Measurements from ENCODE around the gene USP3. TPM values are rescaled to one million over a fixed set of nuclear protein-coding genes. Genes with fewer than 3 reads are reported as not detected.
"Not testable (repeated sequence)": the region's sequence is repeated elsewhere in the genome, so short reads cannot be mapped to it uniquely, and the experiment has no call there.

The USP3 gene
- total RNA-seq, 1 donor from 2014 or later = 13.7 TPM

DNA sequence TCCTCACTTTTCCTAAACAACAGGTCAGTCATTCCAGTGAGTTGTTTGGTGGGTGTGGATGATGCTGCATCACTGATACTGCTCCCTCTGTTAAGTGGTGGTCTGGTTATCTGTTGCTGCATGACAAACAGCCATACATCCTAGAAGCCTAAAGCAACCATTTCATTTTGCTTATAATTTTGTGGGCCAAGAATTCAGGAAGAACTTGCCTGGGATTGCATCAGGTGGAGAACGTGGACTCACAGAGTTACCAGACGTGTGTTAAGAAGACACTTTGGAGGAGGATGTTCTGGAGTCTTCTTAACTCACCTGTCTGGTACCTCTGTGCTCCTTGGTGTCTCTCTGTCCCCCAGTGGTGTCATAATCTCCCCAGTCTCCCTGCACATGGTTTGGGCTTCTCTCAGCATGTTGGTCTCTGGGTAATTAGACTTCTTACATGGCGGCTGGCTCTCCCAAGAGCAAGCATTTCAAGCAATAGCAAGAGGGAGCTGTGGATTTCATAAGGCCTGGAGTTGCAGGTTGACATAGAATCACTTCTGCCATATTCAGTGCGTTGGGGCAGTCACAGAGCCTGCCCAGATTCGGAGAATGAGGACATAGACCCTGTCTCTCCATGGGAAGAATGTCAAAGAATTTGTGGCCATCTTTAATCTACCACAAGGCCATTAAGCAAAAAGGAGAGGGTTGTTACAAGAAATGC, 20.1 kb downstream of the USP3 start:
- DNase-seq (ENCODE audit: missing footprints) (no peak), ATAC-seq (no peak)
- intact Hi-C loops (cut with DNase I) = no loop called here

DNA sequence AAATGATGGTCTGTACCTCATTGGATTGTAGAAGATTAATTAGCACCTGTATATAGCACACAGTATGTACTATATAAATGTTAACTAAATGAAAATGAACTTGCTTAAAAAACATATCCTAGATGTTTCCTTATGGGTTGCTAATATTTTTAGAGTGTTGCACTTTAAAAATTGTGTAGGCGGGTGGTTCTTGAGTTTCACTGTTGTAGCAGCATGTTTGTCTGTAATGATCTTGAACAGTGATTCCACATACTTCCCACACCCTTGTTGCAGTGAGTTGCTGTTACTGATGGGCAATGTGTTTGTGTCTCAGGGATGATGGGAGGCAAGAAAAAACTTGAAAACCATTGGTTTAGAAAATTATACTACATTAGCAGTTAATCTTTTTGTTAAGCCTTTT, 22.0 kb downstream of the USP3 start:
- ATAC-seq (no peak), DNase-seq (ENCODE audit: missing footprints) (no peak)
- intact Hi-C loops (cut with DNase I) = no loop called here

DNA sequence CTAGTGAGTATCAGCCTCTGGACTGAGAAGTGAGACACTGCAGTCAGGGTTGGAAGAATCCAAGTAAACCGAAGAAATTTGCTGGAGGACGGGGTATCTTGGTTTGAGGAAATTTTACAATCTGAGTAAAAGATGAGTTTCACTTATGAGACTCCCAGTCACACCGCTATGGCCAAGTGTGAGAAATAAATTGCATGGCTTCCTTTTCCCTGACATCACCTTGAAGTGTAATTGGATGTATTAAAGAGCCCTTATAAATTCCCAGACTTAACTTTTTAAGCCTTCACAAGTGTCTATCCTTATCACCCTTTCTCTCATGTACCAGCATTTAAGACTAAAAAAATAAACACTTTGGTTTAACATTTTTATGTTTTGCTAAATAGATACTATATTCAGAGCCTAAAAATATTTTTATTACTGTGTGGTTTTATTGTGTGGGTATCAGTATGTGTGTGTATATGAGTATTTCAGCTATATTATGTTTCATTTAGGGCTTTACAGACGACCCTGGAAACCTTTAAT, 23.8 kb downstream of the USP3 start:
- intact Hi-C loops (cut with DNase I) = no loop called here
- ATAC-seq (no peak), DNase-seq (ENCODE audit: missing footprints) (no peak)

DNA sequence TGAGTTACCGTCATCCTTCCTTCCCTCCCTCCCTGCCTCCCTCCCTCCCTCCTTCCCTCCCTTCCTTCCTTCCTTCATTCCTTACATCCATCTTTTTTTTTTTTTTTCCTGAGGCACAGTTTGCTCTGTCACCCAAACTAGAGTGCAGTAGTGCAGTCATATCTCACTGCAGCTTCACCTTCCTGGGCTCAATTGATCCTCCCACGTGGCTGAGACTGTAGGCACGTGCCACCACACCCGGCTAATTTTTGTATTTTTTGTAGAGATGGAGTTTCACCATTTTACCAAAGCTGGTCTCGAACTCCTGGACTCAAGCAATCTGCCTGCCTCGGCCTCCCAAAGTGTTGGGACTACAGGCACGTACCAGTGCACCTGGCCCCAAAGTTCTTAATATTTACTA, 25.8 kb downstream of the USP3 start:
- DNase-seq (ENCODE audit: missing footprints) (no peak), ATAC-seq (no peak)
- intact Hi-C loops (cut with DNase I) = no loop called here

DNA sequence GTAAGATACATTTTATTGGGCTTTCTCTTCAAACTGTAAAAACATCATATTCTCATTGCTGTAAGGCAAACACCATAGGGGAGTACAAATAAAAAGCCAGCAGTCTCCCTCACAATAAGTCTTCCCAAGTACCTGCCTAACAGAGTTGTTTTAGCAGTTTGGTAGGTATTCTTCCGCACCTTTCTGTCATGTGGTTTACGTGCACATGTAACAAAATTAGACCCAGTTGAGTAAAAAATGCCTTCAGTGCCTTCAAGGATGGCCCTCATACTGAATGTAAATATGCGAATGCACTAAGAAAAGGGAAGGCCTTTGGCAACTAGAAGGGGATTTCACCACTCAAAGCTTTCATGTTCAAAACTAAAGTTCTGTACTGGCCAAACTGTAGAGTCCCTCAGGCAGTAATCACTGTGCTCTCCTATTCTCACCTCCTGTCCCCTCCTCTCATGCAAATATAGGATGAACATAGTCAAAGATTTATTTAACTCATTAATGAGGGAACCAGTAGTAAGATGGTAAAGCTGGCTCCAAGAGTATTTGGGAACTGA, 26.4 kb downstream of the USP3 start:
- ATAC-seq (no peak), DNase-seq (ENCODE audit: missing footprints) (no peak)
- intact Hi-C loops (cut with DNase I) = no loop called here

DNA sequence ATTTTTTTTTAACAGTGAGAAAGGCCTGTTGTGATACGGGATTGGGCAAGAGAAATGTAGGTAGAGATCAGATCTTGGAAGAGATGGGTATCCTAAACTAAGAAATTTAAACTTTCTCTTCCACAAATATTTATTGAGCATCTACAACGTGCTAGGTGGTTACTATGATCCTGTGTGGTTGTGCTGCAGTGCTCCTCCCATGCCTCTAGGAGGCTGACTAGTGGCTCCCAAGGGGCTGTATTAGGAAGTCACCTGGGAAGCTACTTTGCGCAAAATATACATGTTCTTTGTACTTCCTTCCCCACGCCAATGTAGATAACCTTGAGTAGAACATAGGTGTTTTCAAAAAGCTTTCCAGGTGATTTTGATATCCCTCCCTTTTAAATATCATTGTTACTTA, 27.2 kb downstream of the USP3 start:
- ATAC-seq = no peak
- DNase-seq (ENCODE audit: missing footprints) = no peak
- intact Hi-C loops (cut with DNase I) = no loop called here

DNA sequence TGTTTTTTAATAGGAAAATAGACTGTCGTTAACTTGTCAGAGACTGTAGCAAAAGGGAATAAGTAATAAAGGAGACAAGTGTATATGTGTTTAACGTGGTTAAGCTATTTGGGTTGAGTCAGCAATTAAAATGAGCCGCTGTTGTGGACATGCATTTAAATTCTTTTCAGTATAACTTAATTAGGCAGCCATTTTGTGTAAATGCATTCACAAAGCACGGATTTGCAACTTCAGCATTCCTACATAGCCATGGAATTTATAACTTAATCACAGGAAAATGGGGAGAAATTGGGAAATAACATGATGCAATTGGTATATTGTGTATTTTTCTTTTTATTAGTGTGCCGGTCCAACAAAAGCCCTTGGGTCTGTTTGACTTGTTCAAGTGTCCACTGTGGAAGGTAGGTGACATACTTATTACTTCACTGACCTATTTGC, 27.9 kb downstream of the USP3 start:
- DNase-seq (ENCODE audit: missing footprints) (no peak), ATAC-seq (no peak)
- intact Hi-C loops (cut with DNase I) = no loop called here

DNA sequence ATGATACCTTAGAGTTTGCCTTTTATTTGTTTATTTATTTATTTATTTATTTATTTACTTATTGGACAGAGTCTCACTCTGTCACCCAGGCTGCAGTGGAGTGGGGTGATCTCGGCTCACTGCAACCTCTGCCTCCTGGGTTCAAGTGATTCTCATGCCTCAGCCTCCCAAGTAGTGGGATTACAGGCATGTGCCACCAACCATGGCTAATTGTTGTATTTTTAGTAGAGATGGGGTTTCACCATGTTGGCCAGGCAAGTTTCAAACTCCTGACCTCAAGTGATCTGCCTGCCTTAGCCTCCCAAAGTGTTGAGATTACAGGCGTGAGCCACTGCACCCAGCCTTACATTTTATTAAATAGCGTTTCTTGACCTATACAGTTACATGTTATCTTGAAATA, 30.5 kb downstream of the USP3 start:
- DNase-seq (ENCODE audit: missing footprints); intact Hi-C loops (cut with DNase I); ATAC-seq: not testable (repeated sequence)

DNA sequence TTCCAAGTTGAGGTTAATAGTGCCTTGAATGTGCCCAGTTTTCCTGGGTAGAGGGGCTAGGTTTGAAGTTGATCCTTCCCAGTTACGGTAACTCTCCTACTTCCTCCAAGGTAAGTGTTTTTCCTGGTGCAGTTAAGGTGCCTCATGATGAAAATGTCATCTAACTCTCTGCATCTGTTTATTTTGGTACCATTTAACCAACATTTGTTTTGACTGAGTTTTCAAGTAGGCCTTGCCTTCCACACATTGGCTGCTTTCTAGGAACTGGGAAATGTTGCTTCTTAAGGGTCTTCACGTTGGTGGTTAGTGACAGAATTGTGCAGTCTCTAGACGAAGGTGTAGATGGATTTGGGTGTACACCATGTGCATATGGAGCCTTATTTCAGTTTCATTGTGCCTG, 31.3 kb downstream of the USP3 start:
- no peak for DNase-seq (ENCODE audit: missing footprints)
- ATAC-seq = no peak
- intact Hi-C loops (cut with DNase I) = no loop called here

DNA sequence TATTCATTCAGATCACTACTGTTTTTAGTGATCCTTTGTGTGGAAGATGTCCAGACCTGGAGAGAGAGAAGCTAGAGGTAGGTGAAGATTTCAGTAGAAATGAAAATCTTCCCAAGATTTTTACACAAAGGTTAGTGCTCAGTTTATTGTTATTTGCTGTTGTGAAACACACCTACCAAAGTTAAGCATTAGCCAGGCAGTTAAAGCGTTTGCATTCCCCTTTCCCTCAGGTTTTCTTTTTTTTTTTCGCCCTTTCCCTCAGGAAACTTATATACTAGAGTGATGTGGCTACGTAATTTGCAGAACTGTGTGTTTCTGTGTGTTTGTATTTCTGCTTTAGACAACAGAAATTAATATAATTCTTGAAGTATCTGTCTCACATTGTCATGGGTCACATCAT, 34.5 kb downstream of the USP3 start:
- DNase-seq (ENCODE audit: missing footprints) = no peak
- intact Hi-C loops (cut with DNase I) = no loop called here
- no peak for ATAC-seq

DNA sequence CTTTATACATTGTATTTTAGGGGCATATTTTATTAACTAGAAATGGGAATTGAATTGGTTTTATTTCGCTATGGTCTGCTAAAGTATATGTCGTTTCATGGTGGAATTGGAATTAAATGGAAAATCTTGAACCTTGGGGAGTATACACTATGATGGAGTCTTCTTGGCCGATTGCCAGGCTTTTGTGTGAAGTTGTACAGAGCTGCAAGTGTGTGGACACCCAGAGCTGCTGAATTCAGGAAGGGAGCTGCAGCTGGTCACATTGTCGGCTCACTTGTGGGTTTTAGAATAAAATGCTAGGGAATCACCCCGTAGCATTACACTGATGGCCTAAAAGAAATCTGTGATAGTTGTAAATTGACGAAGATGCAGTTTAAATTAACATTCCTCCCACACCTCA, 35.1 kb downstream of the USP3 start:
- intact Hi-C loops (cut with DNase I) = no loop called here
- no peak for DNase-seq (ENCODE audit: missing footprints)
- no peak for ATAC-seq

DNA sequence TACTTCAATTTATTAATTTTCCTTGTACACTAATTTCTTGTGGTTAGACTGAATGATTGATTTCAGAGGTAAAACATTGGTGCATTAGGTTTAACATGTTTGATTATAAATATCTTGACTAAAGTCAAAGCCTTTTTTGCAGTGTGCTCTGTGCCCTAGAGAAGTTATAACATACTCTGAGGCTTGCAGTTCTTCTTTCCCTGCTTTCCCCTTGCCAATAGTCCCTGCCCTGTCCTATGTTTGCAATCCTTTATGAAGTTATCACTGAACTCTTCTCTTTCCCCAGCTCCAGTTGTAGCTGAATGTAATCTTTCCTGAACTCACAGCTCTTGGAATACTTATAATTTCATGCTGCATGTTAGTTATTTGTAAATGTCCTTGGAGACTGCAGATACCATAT, 35.6 kb downstream of the USP3 start:
- no peak for DNase-seq (ENCODE audit: missing footprints)
- intact Hi-C loops (cut with DNase I) = no loop called here
- no peak for ATAC-seq

DNA sequence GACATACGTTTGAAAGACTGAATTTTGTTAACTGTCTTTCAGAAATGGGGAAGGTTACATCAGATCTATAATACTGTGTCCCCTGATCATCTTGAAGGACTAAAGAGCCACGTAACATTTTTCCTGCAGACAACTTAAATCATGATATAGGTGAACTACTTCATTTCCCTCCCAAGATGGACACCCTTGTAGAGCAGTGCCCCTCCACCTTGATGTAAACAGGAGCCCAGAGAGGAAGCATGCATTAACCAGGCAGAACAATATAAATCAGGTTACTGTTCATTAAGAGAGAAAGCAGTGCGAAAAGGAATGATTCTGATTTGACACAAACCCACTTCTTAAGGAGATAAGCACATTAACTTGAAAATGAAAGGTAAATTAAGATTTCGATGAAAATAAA, 36.1 kb downstream of the USP3 start:
- DNase-seq (ENCODE audit: missing footprints) (no peak), ATAC-seq (no peak)
- intact Hi-C loops (cut with DNase I) = no loop called here

DNA sequence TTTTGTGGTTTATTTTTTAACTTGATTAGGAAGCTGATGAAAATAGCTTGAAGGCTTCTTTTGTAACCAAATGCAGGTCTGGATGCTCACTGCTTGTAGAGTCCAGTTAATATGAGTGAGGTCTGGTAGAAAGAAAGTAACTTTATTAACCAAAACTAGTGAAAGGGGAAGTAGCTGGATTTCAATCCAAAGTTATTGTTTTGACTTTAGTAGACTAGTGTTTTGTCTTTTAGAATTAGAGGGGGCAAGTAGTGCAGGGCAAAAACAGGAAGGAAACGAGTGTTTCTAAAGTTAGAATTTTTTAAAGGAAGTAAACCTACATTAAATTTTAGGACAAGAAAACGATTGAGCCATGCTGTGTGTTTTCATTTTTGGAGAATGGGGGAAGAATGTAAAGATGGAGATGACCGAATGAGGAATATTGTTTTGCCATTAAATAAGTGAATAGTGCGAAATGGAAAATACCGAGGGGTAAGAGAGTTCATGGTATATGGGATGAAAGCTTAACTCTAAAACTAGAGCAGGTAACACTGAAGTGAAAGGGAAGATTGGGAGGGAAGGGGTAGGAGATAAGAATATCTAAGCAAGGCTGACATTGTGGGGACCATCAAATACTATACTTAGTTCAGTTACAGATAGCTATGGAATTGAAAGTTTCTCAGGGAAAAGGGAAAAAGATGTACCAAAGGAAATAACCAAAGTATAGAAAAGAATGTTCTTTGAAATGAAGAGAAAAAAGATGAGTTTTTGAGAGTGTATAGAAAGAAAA, 40.0 kb downstream of the USP3 start:
- no peak for DNase-seq (ENCODE audit: missing footprints)
- intact Hi-C loops (cut with DNase I) = loop anchor here (5.0 kb wide), 1 partner anchor 37 kb away; no protein-coding TSS in a partner anchor
- no peak for ATAC-seq

DNA sequence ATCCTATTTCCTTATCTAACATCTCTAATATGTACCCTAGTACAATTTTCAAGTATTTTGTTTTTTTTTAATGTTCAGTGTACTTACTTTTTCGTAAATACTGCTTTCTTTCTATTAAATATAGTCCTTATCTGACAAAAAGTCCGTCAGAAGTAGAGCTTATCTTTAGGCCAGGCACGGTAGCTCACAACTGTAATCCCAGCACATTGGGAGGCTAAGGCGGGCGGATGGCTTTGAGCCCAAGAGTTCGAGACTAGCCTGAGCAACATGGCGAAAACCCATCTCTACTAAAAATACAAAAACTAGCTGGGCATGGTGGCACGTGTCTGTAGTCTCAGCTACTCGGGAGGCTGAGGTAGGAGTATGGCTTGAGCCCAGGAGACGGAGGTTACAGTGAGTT, 41.1 kb downstream of the USP3 start:
- DNase-seq (ENCODE audit: missing footprints) (no peak), ATAC-seq (no peak)
- intact Hi-C loops (cut with DNase I) = loop anchor here (5.0 kb wide), 1 partner anchor 38 kb away; no protein-coding TSS in a partner anchor

DNA sequence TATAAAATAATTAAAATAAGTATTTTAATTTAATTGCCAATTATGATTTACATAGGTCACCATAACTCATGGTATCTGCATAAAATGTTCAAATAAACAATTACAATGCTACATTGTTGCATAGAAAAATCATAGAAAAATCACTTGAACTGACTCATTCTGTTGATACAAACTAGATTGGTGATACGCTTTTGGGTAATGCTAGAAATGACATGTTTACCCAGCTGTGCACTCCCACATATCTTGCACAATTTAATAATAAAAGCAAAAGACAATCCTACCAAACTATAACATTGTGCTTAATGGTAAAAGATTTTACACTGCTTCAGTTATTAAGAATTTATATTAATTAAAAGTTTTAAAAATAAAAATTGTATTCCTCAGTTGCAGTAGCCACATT, 47.0 kb downstream of the USP3 start:
- ATAC-seq = no peak
- DNase-seq (ENCODE audit: missing footprints) = no peak
- intact Hi-C loops (cut with DNase I) = loop anchor here (5.0 kb wide), 1 partner anchor 34 kb away; no protein-coding TSS in a partner anchor

DNA sequence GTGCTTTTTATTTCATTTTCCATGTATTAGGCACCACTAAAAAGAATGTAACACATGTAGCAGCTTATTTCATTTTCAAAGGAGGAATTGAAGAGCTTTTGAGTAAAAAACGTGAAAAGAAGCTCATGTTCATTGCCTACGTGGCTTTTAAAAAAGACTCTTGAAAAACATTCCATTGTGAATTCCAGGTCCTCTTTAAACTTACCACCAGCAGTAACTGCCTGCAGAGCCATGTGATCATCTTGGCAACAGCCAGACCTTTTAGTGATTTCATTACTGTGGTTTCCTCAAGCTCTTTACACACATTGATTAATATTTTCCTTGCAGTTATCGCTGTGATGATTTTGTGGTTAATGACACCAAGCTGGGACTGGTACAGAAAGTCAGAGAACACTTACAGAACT, 49.0 kb downstream of the USP3 start:
- DNase-seq (ENCODE audit: missing footprints) (no peak), ATAC-seq (peak; percentile 72)
- intact Hi-C loops (cut with DNase I) = loop anchor here (5.0 kb wide), 1 partner anchor 36 kb away; no protein-coding TSS in a partner anchor

DNA sequence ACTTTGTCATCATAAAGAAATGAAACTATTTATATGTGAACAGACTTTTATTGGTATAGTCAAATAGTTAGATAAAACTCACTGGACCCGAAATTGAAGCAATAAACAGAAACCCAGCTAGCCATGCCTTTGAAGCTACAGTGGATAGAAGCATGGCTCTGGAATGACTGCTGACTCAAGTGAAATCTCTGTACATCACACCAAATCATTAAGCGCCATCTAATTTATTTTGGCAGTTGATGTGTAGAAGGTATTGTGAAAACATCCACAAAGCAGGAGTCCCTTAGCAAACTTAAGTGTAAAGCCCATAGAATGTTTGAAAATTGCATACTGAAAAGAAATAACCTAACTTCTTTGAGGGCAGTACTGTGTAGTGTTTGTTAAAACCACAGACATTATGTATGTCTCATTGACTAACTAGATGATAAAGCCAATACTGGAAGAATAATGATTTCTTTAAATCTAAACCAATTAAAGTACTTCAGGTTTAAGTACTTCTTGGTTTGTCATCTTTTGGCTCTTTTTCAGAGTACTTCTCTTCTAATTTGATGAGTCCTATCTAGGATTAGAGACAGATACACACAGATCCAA, 50.0 kb downstream of the USP3 start:
- ATAC-seq (no peak), DNase-seq (ENCODE audit: missing footprints) (no peak)
- intact Hi-C loops (cut with DNase I) = loop anchor here (5.0 kb wide), 1 partner anchor 37 kb away; no protein-coding TSS in a partner anchor

DNA sequence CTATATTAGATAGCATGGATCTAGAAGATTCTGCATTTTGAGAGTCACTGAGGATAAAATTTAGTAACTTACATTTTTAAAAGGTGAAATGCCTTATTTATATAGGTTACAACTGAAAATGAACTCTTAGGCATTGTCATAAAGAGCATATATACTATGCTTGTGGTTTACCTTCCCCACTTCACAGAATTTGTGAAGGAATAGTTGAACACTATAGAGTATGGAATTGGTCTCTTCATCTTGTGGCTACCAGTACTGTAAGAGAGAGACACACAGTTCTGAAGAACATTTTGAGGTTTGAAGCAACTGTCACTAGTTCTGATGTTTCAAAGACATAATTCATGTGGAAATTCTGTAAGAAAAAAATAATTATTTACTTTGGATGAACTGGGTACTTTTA, 51.1 kb downstream of the USP3 start:
- intact Hi-C loops (cut with DNase I) = no loop called here
- no peak for DNase-seq (ENCODE audit: missing footprints)
- no peak for ATAC-seq
